Measurements from ENCODE around the gene ACADL.

GRCh38 chr2:210203558-210203957, 21.7 kb downstream of the ACADL start:
- no peak for TF ChIP-seq CTCF (conservative IDR thresholded peaks at IDR 0.05)
- TF ChIP-seq EZH2 (IDR thresholded peaks at IDR 0.05; ENCODE audit: low read depth): no peak

All from PC-9 (cell line).